Liver (tissue), 9 donors: Measurements from ENCODE around the gene ADGRD1. TPM values are rescaled to one million over a fixed set of nuclear protein-coding genes. Genes with fewer than 3 reads are reported as not detected.

Experiments
- DNase-seq: peaks from one replicate; pipeline ENCODE4 v3.0.0-alpha.2; 2017; ENCODE audit warnings: low spot score
- H3K27ac ChIP-seq, 2 donors: one replicate each; pipeline ENCODE4 v1.7.0; 2013; ENCODE audit warnings: inconsistent platforms in 2 of 2, low read length in 2 of 2, control low read depth in 1 of 2, low read depth in 1 of 2, mild to moderate bottlenecking in 1 of 2
- H3K27me3 ChIP-seq, 4 donors: one replicate each; pipeline versions ENCODE4 v1.6.1 to v1.7.0; 2013; ENCODE audit warnings: low read length in 3 of 4, inconsistent platforms in 1 of 4, mild to moderate bottlenecking in 1 of 4, moderate library complexity in 1 of 4; ENCODE audit not compliant: control insufficient read depth in 4 of 4, insufficient read depth in 4 of 4
- H3K36me3 ChIP-seq, 4 donors: one replicate each; pipeline versions ENCODE4 v1.6.1 to v1.7.0; 2013; ENCODE audit warnings: low read length in 3 of 4, mild to moderate bottlenecking in 3 of 4, low read depth in 1 of 4, moderate library complexity in 1 of 4; ENCODE audit not compliant: control insufficient read depth in 4 of 4, insufficient read depth in 3 of 4
- H3K4me1 ChIP-seq, 4 donors: one replicate each; pipeline versions ENCODE4 v1.6.1 to v1.7.0; 2013; ENCODE audit warnings: low read length in 3 of 4, mild to moderate bottlenecking in 3 of 4, moderate library complexity in 1 of 4; ENCODE audit not compliant: control insufficient read depth in 4 of 4, insufficient read depth in 4 of 4
- H3K4me3 ChIP-seq, 3 donors: one replicate each; pipeline versions ENCODE4 v1.6.1 to v1.7.0; 2013; ENCODE audit warnings: low read length in 3 of 3, control low read depth in 1 of 3, low read depth in 1 of 3, mild to moderate bottlenecking in 1 of 3
- H3K9ac ChIP-seq, 2 donors: one replicate each; pipeline ENCODE4 v1.7.0; 2013; ENCODE audit warnings: low read length in 2 of 2, mild to moderate bottlenecking in 2 of 2, moderate library complexity in 2 of 2, control low read depth in 1 of 2, low read depth in 1 of 2
- H3K9me3 ChIP-seq, 4 donors: one replicate each; pipeline versions ENCODE4 v1.6.1 to v1.7.0; 2013; ENCODE audit warnings: low read length in 3 of 4; ENCODE audit not compliant: control insufficient read depth in 4 of 4
- EGR1 ChIP-seq, 2 donors: IDR thresholded peaks; 2 replicates each; pipeline ENCODE4 v1.6.1; 2016 to 2018; ENCODE audit warnings: antibody characterized with exemption in 2 of 2, low read depth in 2 of 2
- FOXA1 ChIP-seq: IDR thresholded peaks from 2 replicates; pipeline ENCODE4 v1.6.1; 2016; ENCODE audit warnings: antibody characterized with exemption
- FOXA2 ChIP-seq: IDR thresholded peaks from 2 replicates; pipeline ENCODE4 v1.6.1; 2016; ENCODE audit warnings: antibody characterized with exemption
- GABPA ChIP-seq, 2 donors: IDR thresholded peaks in 1 of 2; conservative IDR thresholded peaks in 1 of 2; 2 replicates each; pipeline ENCODE4 v1.6.1; 2016; ENCODE audit warnings: antibody characterized with exemption in 2 of 2, mild to moderate bottlenecking in 1 of 2, moderate library complexity in 1 of 2
- HNF4A ChIP-seq, 2 donors: conservative IDR thresholded peaks; 2 replicates each; pipeline ENCODE4 v1.6.1; 2016; ENCODE audit warnings: antibody characterized with exemption in 2 of 2, mild to moderate bottlenecking in 2 of 2
- JUND ChIP-seq, 2 donors: IDR thresholded peaks; 2 replicates each; pipeline ENCODE4 v1.6.1; 2016; ENCODE audit warnings: antibody characterized with exemption in 2 of 2
- RXRA ChIP-seq, 2 donors: IDR thresholded peaks; 2 replicates each; pipeline ENCODE4 v1.6.1; 2017 to 2018; ENCODE audit warnings: antibody characterized with exemption in 2 of 2, mild to moderate bottlenecking in 1 of 2
- SP1 ChIP-seq: IDR thresholded peaks from 2 replicates; pipeline ENCODE4 v1.6.1; 2018; ENCODE audit warnings: antibody characterized with exemption, mild to moderate bottlenecking
- TAF1 ChIP-seq: conservative IDR thresholded peaks from 2 replicates; pipeline ENCODE4 v1.6.1; 2016; ENCODE audit warnings: antibody characterized with exemption, mild to moderate bottlenecking
- WGBS: extraction: QIAGEN DNeasy Blood & Tissue Kit; methylation state at CpG from one replicate; pipeline ENCODE4 v1.1.7; 2013; 5-methylcytosine and 5-hydroxymethylcytosine counted together
- polyA plus RNA-seq, 2 donors: library from polyadenylated mRNA; stranded (reverse) in 1 of 2; unstranded in 1 of 2; fragments of 200-250 nt in 1 of 2; fragments of >200 nt in 1 of 2; fragmentation: Nextera tagmentation in 1 of 2; extraction: Ambion mirVana in 1 of 2; gene quantifications; one replicate each; pipeline versions ENCODE4 v1.2.1 to v1.2.3, GENCODE V29; 2013 to 2015
- total RNA-seq, 2 donors: library from RNA; depleted of rRNA; stranded (reverse); fragments of >200 nt; gene quantifications; one replicate each; pipeline ENCODE4 v1.2.3, GENCODE V29; 2014
- TF ChIP-seq, protein P1 (sequence below): IDR thresholded peaks from 2 replicates; pipeline ENCODE4 v1.6.1; 2016; ENCODE audit warnings: antibody characterized with exemption
- TF ChIP-seq, protein P2 (sequence below): IDR thresholded peaks from 2 replicates; pipeline ENCODE4 v1.6.1; 2016; ENCODE audit warnings: antibody characterized with exemption
- donor health status: healthy.
- donor health status: healthy.
- donor health status: healthy.
- donor health status: healthy.
- donor health status: healthy.

Gene ADGRD1
- total and polyA plus RNA-seq, 4 donors, result 2.7 to 7.1 (median 4.6) TPM

DNA sequence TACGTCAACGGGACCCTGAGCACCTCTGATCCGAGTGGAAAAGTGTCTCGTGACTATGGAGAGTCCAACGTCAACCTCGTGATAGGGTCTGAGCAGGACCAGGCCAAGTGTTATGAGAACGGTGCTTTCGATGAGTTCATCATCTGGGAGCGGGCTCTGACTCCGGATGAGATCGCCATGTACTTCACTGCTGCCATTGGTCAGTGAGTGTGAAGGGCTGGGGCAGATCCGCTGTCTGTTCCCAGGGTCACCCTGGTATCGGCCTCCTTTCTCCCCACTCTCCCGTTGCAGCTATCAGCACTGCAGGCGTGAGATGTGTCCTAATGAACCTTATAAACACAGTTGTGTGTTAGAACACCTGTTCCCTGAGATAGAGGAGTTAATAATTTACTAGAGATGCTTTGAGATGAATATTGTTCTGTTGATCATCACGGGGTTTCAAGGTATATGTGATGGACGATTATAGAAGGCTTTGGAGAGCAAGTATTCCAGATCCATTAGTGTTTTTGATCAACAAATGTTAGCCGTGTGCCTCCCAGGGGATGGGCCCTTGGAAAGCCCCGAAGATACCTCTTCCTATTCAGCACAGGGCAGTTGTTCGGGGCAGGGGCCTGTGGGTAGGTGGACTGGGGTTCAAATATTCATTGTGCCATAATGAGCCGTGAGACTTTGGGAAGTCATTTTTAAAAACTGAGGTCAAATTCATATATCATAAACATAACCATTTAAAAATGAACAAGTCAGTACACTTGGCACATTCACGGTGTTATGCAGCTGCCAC is 33.6 kb downstream of the ADGRD1 start:
- WGBS, result 71% methylated on average over 22 of the region's 22 CpGs
- no peaks in the 10 kb centered on the region for H3K27me3 ChIP-seq
- no peaks in the 10 kb centered on the region for H3K9me3 ChIP-seq
- TF ChIP-seq, protein P1, sequence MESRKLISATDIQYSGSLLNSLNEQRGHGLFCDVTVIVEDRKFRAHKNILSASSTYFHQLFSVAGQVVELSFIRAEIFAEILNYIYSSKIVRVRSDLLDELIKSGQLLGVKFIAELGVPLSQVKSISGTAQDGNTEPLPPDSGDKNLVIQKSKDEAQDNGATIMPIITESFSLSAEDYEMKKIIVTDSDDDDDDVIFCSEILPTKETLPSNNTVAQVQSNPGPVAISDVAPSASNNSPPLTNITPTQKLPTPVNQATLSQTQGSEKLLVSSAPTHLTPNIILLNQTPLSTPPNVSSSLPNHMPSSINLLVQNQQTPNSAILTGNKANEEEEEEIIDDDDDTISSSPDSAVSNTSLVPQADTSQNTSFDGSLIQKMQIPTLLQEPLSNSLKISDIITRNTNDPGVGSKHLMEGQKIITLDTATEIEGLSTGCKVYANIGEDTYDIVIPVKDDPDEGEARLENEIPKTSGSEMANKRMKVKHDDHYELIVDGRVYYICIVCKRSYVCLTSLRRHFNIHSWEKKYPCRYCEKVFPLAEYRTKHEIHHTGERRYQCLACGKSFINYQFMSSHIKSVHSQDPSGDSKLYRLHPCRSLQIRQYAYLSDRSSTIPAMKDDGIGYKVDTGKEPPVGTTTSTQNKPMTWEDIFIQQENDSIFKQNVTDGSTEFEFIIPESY, result no peak
- TF ChIP-seq FOXA2 (no peak), HNF4A (conservative IDR thresholded peaks at IDR 0.05) (no peak), SP1 (no peak)
- no peaks in the 10 kb centered on the region for H3K36me3 ChIP-seq
- no peaks in the 10 kb centered on the region for H3K4me1 ChIP-seq
- no peak overlapping the region for H3K4me3 ChIP-seq
- no peak overlapping the region for H3K27ac ChIP-seq
- H3K9ac ChIP-seq, result no peak overlapping the region
- no peak for DNase-seq

DNA sequence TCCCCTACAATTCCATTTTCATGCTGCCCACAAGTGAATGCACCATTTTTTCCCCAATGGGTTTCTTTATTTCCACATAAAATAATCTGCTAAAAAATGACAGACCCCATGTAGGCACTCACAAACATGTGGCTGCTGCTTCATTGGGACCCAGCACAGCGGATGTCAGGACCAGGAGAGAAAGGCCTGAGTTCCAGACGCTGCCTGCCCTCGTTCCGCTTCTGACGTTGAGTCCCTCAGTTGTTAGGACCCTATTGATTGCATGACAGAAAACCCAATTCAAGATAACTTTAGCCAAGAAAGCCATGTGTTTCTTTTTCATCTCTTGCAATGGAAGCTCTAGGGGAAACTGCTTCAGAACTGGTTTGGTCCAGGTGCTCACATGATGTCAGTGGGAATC is 34.6 kb downstream of the ADGRD1 start:
- no peak overlapping the region for H3K4me3 ChIP-seq
- WGBS, result 94% methylated on average over 5 of the region's 5 CpGs
- H3K36me3 ChIP-seq, result no peaks in the 10 kb centered on the region
- no peaks in the 10 kb centered on the region for H3K27me3 ChIP-seq
- TF ChIP-seq EGR1 (IDR thresholded peaks at IDR 0.05; ENCODE audit: low read depth in 2 of 2), result no peak
- no peak for TF ChIP-seq HNF4A (conservative IDR thresholded peaks at IDR 0.05)
- TF ChIP-seq, protein P1, result no peak
- TF ChIP-seq, protein P2, sequence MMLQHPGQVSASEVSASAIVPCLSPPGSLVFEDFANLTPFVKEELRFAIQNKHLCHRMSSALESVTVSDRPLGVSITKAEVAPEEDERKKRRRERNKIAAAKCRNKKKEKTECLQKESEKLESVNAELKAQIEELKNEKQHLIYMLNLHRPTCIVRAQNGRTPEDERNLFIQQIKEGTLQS, result no peak
- TF ChIP-seq JUND (IDR thresholded peaks at IDR 0.05), result no peak
- no peak for TF ChIP-seq FOXA1
- no peak for TF ChIP-seq GABPA (IDR thresholded peaks at IDR 0.05 in 1 of 2, conservative IDR thresholded peaks at IDR 0.05 in 1 of 2)
- TF ChIP-seq SP1, result no peak
- TF ChIP-seq TAF1, result no peak
- no peaks in the 10 kb centered on the region for H3K9me3 ChIP-seq
- H3K4me1 ChIP-seq, result no peaks in the 10 kb centered on the region
- DNase-seq, result no peak
- H3K9ac ChIP-seq, result no peak overlapping the region
- H3K27ac ChIP-seq, result no peak overlapping the region

DNA sequence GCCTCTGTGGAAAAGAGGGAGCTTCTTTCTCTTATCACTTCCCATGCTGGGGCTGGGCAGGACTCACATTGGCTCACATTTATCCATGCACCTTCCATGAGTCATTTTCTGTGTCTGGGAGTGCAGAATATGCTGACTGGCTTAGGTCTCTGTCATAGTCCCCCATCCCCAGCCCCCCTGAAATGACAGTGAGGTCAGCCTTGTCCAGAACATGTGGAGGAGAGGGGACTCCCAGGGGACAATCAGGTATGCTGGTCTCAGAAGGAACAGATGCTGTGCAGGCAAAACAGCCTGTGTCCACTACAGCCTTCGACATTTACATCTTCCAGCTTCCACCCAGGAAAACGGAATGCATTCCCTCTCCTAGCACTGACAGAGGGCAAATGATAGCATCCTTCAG is 35.0 kb downstream of the ADGRD1 start:
- Histone ChIP-seq H3K36me3 (no peaks in the 10 kb centered on the region), H3K9ac (no peak overlapping the region), H3K4me3 (no peak overlapping the region), H3K27me3 (no peaks in the 10 kb centered on the region), H3K27ac (no peak overlapping the region), H3K4me1 (no peaks in the 10 kb centered on the region), H3K9me3 (no peaks in the 10 kb centered on the region)
- no peak for DNase-seq
- WGBS, result 77% methylated on average over 2 of the region's 2 CpGs
- TF ChIP-seq RXRA (IDR thresholded peaks at IDR 0.05), result no peak
